NCI-H187 (cell line): ENCODE measurements around the gene KRTAP13-3.

ENCODE experiments used
- DNase-seq, 2 experiments: peaks; one replicate each; lab custom pipeline; 2025; lab: John Stamatoyannopoulos, UW

The KRTAP13-3 gene, protein sequence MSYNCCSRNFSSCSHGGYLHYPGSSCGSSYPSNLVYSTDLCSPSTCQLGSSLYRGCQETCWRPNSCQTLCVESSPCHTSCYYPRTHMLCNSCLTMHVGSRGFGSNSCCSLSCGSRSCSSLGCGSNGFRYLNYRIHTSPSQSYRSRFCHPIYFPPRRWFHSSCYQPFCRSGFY

DNA sequence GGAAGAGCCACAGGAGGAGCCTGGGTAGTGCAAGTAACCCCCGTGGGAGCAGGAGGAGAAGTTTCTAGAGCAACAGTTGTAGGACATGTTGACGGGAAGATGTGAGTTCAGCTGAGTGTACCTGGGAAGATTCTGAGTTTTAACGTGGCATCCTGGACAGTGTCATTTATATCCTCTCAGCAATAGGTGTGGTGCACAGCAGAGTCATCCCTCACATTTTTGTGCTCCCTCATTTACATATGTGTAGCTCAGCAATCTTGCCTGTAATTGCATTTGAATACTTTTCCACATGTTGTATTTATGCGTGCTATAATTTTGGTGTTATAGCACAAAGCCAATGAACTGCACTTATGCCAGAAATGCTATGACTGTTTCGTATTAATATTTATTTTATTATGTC lies at the start of gene KRTAP13-3:
TSS of gene KRTAP13-3 (minus strand) at position 101 of the 400 bp plus-strand sequence. CDS start at position 87, 14 bp downstream.
- no peak for DNase-seq

DNA sequence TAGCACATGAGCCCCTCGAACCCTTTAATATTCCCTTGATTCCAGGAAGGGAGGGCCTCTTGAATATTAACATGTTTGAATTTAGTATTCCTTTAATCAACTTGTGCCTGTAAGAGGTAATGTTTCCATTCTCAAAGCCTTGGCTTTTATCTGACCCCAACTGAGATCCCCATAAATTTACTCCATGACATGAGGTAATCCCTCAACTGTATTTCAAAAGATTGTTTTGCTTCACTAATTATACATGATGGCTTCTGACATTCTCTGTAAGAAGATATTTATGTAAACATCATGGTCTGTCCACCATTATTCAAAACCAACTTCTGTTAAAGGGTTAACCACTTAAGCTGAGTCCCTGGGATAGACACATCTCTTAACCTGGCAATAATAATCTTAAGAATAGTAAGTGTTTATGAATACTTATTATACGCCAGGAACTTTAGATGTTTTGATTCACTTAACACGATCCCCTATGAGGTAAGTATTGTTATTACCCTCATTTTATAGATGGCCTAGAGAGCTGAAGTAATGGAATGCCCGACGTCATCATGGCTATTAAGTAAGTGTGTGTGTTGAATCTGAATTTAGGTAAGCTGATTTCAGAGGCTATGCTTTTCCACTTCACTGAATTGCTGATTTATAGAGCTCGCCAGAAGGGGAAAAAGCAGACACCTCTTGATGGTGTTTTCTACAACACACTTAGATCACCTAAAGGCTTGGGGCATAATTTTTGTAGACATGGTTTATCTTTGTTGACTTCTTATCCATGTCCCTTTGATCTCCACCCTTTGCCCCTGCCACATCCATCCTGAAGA lies 43.4 kb upstream of the KRTAP13-3 start:
- no peak for DNase-seq

DNA sequence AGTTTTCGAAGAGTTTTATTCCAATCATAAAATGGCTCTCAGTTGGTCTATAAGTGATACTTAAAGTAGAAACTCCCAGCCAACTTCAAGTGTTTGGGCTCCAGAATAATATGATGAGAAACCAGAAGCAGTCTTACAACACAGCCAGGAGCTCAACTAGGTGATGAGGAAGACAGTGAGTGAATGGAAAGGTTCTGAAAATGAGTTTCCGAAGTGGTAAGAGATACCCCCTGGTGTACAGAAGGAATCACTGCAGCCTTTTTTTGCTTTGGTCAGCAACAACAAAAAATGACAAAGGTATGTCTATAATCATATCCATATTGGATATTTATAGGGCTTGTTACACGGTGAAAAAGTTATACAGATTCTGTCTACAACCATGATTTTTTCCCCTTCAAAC lies 38.0 kb upstream of the KRTAP13-3 start:
- no peak for DNase-seq

DNA sequence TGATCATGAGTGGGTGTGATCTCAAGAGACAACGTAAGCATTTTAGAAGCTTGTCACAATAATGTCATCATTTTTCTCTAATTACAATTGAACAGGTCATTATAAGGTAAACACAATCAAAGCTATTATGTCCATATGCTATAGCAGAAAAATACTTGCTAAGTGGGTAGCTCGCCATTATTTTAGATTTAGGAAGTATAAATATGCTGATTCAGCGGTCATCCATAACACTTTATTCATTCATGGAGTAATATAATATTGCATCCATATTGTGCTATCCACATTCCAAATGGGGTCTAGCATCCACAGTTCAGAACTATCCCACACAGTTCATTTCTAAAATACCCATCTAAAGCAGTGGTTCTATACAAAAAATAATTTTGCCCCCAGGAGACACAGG lies 22.8 kb upstream of the KRTAP13-3 start:
- no peak for DNase-seq

DNA sequence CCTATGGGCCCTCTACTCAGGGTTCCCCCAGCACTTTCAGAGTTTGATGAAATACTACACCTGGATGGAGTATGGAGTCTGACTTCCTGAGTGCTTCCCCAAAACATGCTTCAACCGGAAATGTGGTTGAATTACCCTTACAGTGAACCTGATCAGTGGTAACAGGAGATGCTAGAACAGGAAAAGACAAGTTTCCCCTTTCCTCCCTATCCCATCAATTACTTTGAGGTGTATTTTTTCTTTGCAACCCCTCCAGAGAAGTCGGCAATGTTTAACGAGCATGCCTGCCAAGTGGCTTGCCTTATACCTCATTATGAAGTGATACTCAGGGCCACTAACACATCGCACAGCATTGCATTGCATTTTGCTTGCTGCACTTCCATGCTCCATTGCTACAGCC lies 21.3 kb upstream of the KRTAP13-3 start:
- no peak for DNase-seq

DNA sequence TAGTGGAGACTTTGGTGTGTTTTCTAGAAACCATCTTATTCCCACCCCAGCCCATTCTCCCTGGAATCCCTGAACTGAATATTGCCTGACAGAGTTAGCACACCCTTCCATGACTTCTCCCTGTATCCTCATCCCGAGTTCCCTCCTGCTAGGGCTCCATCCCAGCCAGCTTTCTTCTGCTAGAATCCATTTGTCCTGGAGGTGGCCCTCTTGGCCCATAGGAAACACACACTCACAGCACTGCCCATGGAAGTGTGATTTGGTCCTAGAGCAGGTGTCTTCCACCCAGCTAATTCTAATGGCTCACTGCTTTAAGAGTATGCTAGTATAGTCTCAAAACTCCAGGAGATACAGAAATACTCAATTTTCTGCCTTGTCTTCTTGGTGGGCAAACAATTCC lies 18.5 kb upstream of the KRTAP13-3 start:
- no peak for DNase-seq

DNA sequence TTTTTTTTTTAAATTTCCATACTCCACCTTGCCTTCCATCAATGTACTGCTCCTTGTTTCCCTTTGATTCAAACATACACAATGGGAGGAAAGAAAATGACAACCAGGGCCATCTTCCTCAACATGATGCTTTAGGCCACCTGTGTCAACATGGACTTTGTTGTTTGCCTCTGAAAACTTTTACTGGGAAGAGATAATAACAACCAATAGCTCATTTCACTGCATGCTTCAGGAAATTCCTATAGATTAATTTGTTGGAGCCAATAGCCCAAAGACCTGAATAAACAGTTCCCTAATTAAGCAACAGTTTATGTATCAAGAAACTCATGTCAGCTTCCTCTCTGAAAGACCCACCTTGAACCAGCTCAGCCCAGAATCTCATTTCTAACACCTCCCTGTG lies 17.5 kb upstream of the KRTAP13-3 start:
- no peak for DNase-seq

DNA sequence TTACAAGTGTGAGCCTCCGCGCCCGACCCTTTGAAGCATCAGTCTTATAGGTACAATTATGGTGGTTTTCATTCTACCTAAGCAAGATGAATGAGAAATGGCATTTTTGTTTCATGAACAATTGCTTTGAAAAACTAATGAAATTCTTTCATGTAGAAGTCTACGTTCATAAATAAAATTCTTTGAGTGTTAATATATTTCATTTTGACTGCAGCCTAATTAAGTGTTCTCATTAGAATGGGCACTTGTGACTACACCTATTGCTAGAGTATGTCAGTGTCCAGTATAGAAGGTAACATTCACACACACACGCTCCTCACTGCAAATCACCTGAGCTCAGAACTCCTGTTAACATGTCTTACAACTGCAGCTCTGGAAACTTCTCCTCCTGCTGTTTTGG lies 14.2 kb upstream of the KRTAP13-3 start, which contains the start of gene KRTAP15-1:
TSS of gene KRTAP15-1 (plus strand) at position 301 of the 400 bp plus-strand sequence. CDS start at position 354, 53 bp downstream.
- no peak for DNase-seq

DNA sequence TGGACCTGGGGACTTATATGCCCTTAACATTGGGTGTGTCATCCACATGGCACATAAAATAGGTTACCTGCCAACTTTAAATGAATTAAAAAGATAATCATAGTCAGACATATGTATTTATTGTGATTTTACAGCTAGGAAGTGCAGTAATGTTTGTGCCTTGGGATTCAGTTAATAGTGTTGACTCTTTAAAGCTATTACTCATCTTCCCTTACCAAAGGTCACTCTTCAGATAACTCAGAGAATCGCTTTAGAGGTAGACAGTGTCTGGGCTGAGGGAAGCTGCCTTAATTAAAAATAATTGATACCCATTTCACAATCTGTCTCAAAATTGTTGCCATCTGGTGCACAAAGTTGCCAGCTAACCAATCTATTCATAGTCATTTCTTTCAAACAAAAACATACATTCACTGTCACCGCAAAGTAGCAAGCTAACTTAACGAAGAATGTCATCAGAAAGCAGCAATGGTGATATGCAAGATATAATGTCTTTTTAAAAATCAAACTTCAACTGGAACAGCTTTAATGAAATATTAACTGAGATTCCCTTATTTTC lies 11.4 kb upstream of the KRTAP13-3 start:
- no peak for DNase-seq

DNA sequence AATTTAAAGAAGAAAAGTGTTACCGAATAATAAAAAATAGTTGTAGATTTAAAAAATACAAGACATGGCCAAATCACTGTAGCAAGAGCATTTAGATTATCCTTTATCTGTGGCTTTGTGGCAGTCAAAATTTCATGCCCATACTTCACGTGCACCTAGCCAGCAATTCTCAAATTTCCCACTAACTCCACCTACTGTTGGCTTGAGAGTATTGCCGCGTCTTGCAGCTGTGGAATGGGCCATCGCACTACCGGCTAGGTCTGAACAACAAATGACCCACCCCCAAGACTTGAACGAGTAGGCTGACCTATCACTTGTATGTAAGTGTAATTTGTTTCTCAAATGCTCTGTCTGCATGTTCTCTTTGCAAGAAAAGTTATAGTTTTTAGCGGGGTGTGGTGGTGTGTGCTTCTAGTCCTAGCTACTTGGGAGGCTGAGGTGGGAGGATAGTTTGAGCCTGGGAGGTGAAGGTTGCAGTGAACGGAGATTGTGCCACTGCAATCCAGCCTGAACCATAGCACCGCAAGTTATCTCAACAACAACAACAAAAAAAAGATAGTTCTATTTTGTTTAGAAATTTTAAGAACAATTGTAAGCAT lies 8.4 kb upstream of the KRTAP13-3 start:
- DNase-seq = no peak

DNA sequence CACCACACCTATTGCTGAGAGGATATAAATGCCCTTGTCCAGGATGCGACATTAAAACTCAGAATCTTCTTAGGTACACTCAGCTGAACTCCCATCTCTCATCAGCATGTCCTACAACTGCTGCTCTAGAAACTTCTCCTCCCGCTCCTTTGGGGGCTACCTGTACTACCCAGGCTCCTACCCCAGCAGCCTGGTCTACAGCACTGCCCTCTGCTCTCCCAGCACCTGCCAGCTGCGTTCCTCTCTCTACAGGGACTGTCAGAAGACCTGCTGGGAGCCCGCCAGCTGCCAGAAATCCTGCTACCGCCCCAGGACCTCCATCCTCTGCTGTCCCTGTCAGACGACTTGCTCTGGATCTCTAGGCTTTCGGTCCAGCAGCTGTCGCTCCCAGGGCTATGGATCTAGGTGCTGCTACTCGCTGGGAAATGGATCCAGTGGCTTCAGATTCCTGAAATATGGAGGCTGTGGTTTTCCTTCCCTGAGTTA lies 4.5 kb upstream of the KRTAP13-3 start, which contains the start of gene KRTAP13-4:
TSS of gene KRTAP13-4 (plus strand) at position 51 of the 486 bp plus-strand sequence. CDS start at position 107, 56 bp downstream.
- no peak for DNase-seq

DNA sequence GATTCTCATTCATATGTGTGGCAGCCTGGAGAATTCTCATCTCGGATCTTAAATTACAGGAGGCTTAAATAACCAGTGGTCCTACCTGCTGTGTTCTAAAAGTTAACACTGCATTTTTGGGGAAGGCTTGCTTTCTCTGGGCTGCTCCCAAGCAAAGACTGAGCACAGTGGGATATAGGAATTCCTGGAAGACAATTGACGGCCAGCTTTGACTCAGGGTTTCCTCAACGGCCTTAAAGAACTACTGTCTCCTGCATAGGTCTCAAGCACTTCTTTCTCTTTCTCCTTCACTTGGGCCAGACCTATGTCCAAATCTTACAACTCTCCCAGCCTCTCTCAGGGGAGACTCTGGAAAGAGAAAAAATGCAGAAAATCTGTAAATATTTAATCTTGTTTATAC lies 1.0 kb upstream of the KRTAP13-3 start:
- DNase-seq = no peak

DNA sequence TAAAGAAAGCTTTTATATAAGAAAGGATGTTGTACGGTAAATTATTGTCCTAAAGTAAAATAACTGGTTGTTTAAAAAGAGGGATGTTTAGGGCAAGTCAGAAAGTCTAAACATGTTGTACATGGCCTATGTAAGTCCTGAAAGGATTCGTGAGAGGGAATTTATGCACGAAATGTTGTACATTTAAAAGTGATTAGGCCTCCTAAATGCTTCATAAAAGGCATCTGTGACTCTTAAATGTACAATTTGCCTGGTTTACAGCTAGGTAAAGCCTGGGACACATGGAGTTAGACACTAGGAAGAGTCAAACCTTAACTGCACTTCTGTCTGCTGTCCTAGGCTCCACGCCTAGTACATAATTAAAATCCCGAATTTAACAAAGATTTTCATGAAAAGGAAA lies 9.7 kb downstream of the KRTAP13-3 start:
- DNase-seq = no peak

DNA sequence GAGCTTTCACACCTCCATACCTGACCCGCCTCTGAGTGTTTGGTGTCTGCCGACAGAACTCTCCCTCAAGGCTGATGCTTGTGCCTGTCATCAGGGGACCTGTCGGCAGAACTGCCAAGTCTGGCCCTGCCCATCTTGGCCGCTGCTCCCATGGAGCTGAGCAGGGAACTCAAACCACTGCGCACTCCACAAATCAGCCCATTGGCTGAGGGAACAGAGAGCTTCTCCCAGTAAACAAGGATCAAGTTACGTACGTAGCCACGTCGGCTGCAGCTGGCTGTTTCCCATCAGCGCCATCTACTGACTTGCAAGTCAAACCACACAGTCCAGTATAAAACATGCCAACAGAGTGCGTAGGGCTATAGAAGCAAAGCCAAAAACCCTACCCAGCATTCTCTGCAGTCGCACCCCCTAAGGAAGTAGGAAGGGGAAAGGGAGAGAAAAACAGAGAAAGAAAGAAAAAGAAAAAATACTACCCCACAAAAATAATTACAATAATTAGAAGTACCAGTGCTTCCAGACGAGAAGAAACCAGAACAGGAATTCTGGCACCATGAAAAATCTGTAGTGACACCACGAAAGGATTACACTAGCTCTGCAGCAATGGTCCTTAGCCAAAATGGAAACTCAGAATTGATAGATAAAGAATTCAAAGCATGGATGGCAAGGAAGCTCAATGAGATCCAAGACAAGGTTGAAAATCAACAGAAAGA lies 16.8 kb downstream of the KRTAP13-3 start:
- peak in 1 of 2 experiments; percentile 8 for DNase-seq

DNA sequence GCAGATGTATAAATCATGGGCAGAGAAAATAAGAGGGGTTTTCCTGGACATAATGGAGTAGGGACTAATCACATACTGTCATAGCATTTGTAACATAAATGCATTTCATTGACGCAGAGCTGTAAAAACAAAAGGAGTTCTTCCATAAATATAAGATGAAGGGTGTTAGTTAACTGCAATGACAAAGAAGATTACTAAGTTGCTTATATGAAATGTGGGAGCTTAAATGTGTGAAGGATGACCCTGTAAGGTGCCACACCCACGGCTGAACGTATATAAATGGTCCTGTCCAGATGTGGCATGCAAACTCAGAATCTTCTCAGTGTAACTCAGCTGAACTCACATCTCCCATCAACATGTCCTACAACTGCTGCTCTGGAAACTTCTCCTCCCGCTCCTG lies 30.0 kb downstream of the KRTAP13-3 start, which contains the start of gene KRTAP13-1:
TSS of gene KRTAP13-1 (plus strand) at position 301 of the 400 bp plus-strand sequence. CDS start at position 357, 56 bp downstream.
- no peak for DNase-seq

DNA sequence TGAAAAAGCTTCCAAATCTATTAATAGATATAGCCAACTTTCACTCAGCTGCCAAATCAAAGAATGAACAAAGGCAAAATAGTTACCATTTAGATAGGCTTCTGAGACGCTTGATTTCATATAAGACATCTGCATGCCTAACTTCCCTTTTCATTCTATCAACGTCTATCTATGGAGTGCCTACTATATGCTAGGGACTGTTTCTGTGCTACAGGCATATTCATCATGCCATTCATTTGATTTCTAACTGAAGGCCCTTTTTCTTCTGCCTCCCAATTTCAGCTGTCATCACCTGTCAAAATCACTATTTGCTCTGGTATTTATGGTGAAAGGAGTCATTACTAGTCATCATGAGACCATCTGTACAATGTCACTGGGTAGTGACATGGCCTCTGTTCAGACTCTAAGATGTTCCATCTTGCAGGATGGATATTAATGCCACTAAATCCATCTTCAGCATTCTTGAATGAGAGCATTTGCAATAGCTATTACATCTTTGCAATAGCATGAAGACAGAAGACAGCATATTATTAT lies 34.2 kb downstream of the KRTAP13-3 start:
- DNase-seq = no peak

DNA sequence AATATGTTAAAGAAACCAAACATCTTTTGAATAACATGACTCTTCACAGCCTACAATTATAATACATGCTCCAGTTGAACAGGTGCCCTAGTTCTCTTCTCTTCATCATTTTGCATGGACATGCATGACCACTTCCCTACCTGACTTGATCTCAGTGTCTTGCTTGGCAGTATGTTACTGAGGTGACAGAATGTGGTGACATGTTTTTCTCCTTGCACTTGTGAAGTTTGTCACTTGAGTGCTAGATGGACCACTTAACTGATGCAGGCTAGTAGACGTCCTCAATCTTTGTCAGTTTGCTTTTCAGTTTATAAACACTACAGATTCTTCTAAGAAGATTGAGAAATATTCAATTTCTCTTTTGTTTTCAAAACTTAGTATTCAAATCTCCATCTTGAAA lies 43.5 kb downstream of the KRTAP13-3 start:
- no peak for DNase-seq
